Uterus (tissue), 4 donors: ENCODE measurements around the gene TTC3. TPM values are rescaled to one million over a fixed set of nuclear protein-coding genes. Genes with fewer than 3 reads are reported as not detected.

ENCODE experiments used
- DNase-seq, 2 donors: peaks; one replicate each; pipeline ENCODE4 v3.0.0-alpha.2; 2019 to 2020
- H3K27ac ChIP-seq, 2 donors: fragments of 200-600 bp; sonication (generic); 1 replicate in 1 of 2; 2 replicates in 1 of 2; pipeline ENCODE4 v1.5.1; 2016 to 2018
- H3K27me3 ChIP-seq, 2 donors: fragments of 200-600 bp; sonication (generic); one replicate each; pipeline ENCODE4 v1.5.1; 2018 to 2019; ENCODE audit warnings: control low read depth in 1 of 2
- H3K36me3 ChIP-seq, 2 donors: fragments of 200-600 bp; sonication (generic); one replicate each; pipeline ENCODE4 v1.5.1; 2019; ENCODE audit warnings: control low read depth in 1 of 2
- H3K4me1 ChIP-seq, 2 donors: fragments of 200-600 bp; sonication (generic); one replicate each; pipeline ENCODE4 v1.5.1; 2018 to 2019; ENCODE audit warnings: control low read depth in 1 of 2
- H3K4me3 ChIP-seq, 2 donors: fragments of 200-600 bp; sonication (generic); 1 replicate in 1 of 2; 2 replicates in 1 of 2; pipeline ENCODE4 v1.5.1; 2018 to 2019; ENCODE audit warnings: mild to moderate bottlenecking in 1 of 2
- H3K9me3 ChIP-seq, 2 donors: fragments of 200-600 bp; sonication (generic); one replicate each; pipeline ENCODE4 v1.5.1; 2019; ENCODE audit warnings: control low read depth in 1 of 2
- POLR2A ChIP-seq, 2 donors: fragments of 450-650 bp; IDR thresholded peaks; one replicate each; pipeline ENCODE4 v1.6.1; 2016; ENCODE audit warnings: antibody characterized with exemption in 2 of 2, mild to moderate bottlenecking in 1 of 2, moderate library complexity in 1 of 2
- intact Hi-C: fragments of 100-400 bp; cut with DNase I; formaldehyde crosslinking; loops from one replicate; pipeline ENCODE4 v1.15.1; 2023; ENCODE audit warnings: low total_unique reads
- total RNA-seq, 4 donors: library from RNA; depleted of rRNA in 3 of 4; stranded (reverse); fragments of >200 nt in 3 of 4; gene quantifications; one replicate each; pipeline versions ENCODE4 v1.1.0 to v1.2.4, GENCODE V29; 2014 to 2023
- TF ChIP-seq, protein P1 (sequence below), 4 experiments: fragments of 200-600 bp in 2 of 4; fragments of 450-650 bp in 2 of 4; sonication (generic) in 2 of 4; IDR thresholded peaks; one replicate each; pipeline ENCODE4 v1.5.1; 2016 to 2019; ENCODE audit warnings: antibody characterized with exemption in 4 of 4, mild to moderate bottlenecking in 2 of 4, moderate library complexity in 1 of 4
- donor health status: DM: yes; HTN: yes; CAD: no.

TTC3 gene
- total RNA-seq, 4 donors from 2014 or later, result 104 to 522 (median 193) TPM

DNA sequence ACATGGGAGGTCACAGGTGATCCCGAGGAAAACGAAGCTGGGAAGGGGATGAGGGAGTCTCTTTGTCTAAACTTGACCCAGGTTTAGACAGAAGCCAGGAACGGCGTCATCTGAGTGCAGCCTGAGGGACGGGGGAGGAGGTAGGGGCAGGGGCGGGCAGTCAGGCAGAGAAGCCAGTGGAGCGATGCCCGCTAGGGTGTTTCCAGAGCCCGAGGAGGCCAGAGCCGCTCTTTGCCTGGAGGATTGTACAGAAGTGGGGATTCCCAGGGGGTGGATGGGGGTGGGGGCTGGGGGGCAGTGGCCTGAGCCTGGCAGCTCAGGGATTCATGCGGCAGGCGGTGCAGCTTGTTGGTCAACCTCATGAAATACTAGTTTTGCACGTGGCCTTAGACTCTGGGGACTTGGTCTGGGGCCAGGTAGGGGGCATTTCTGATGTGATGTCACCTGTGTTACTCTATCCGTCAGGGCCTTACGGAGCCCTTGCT lies 135.7 kb downstream of the TTC3 start:
- DNase-seq, result no peak
- H3K9me3 ChIP-seq, result no peaks in the 10 kb centered on the region
- no peaks in the 10 kb centered on the region for H3K27me3 ChIP-seq
- intact Hi-C loops, result no loop called here
- no peaks in the 10 kb centered on the region for H3K36me3 ChIP-seq
- H3K4me1 ChIP-seq, result peaks cover 0 to 10% of the 10 kb centered on the region in 2 donors
- no peak overlapping the region for H3K4me3 ChIP-seq
- H3K27ac ChIP-seq, result no peak overlapping the region
- TF ChIP-seq, protein P1, sequence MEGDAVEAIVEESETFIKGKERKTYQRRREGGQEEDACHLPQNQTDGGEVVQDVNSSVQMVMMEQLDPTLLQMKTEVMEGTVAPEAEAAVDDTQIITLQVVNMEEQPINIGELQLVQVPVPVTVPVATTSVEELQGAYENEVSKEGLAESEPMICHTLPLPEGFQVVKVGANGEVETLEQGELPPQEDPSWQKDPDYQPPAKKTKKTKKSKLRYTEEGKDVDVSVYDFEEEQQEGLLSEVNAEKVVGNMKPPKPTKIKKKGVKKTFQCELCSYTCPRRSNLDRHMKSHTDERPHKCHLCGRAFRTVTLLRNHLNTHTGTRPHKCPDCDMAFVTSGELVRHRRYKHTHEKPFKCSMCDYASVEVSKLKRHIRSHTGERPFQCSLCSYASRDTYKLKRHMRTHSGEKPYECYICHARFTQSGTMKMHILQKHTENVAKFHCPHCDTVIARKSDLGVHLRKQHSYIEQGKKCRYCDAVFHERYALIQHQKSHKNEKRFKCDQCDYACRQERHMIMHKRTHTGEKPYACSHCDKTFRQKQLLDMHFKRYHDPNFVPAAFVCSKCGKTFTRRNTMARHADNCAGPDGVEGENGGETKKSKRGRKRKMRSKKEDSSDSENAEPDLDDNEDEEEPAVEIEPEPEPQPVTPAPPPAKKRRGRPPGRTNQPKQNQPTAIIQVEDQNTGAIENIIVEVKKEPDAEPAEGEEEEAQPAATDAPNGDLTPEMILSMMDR (IDR thresholded peaks at IDR 0.05), result no peak
- no peak for TF ChIP-seq POLR2A (IDR thresholded peaks at IDR 0.05)

DNA sequence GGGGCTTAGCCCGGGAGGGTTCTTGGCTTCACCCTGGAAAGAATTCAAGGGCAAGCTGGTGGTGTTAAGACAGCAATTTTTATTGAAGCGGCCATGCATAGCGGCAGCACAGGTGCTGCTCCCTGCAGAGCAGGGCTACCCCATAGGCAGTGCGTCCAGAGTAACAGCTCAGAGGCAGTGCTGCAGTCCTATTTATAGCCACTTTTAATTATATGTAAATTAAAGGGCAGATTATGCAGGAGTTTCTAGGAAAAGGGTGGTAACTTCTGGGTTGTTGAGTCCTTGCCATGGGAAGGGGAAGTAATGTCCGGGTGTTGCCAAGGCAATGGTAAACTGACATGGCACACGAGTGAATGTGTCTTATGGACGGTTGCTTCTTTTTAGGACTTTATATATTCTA lies 137.1 kb downstream of the TTC3 start:
- no peak for DNase-seq
- H3K36me3 ChIP-seq, result no peaks in the 10 kb centered on the region
- no peaks in the 10 kb centered on the region for H3K9me3 ChIP-seq
- TF ChIP-seq, protein P1 (IDR thresholded peaks at IDR 0.05), result no peak
- no peak for TF ChIP-seq POLR2A (IDR thresholded peaks at IDR 0.05)
- intact Hi-C loops, result no loop called here
- peaks cover 0 to 10% of the 10 kb centered on the region in 2 donors for H3K4me1 ChIP-seq
- H3K27me3 ChIP-seq, result no peaks in the 10 kb centered on the region
- H3K4me3 ChIP-seq, result no peak overlapping the region
- H3K27ac ChIP-seq, result no peak overlapping the region

DNA sequence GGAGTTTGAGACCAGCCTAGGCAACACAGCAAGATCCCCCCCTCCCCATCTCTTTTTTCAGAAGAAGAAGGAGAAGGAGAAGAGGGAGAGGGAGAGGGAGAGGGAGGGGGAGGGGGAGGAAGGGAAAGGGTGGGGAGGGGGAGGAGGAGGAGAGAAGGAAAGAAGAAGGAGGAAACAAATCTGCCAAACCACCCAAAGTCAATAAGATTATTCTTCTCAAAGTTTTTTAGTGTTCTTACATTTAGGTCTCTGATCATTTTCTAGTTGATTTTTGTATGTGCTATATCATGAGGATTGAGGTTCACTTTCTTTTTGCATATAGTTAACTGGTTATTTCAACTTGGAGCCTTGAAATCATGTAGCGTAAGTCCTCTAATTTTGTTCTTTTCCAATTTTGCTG lies 137.7 kb downstream of the TTC3 start:
- no peaks in the 10 kb centered on the region for H3K27me3 ChIP-seq
- DNase-seq, result no peak
- no peak overlapping the region for H3K27ac ChIP-seq
- no peaks in the 10 kb centered on the region for H3K9me3 ChIP-seq
- H3K36me3 ChIP-seq, result no peaks in the 10 kb centered on the region
- TF ChIP-seq, protein P1 (IDR thresholded peaks at IDR 0.05), result no peak
- TF ChIP-seq POLR2A (IDR thresholded peaks at IDR 0.05), result no peak
- H3K4me1 ChIP-seq, result peaks cover 0 to 10% of the 10 kb centered on the region in 2 donors
- intact Hi-C loops, result no loop called here
- no peak overlapping the region for H3K4me3 ChIP-seq

DNA sequence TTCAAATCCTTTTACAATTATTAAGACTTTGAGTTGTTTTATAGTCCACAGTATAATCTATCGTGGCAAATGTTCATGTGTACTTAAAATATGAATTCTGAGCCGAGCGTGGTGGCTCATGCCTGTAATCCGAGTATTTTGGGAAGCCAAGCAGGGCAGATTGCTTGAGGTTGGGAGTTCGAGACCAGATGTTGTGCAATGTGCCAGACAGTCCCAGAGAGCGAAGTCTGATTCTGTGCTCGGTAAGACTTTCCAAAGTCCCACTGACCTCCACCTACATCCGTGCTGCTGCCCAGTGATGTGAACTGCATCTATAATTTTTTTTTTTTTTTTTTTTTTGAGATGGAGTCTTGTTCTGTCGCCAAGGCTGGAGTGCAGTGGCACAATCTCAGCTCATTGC lies 141.9 kb downstream of the TTC3 start:
- no peak overlapping the region for H3K27ac ChIP-seq
- no peaks in the 10 kb centered on the region for H3K27me3 ChIP-seq
- no peak for DNase-seq
- no peaks in the 10 kb centered on the region for H3K4me1 ChIP-seq
- intact Hi-C loops, result no loop called here
- TF ChIP-seq, protein P1 (IDR thresholded peaks at IDR 0.05), result no peak
- no peak for TF ChIP-seq POLR2A (IDR thresholded peaks at IDR 0.05)
- H3K9me3 ChIP-seq, result no peaks in the 10 kb centered on the region
- H3K36me3 ChIP-seq, result no peaks in the 10 kb centered on the region
- no peak overlapping the region for H3K4me3 ChIP-seq

DNA sequence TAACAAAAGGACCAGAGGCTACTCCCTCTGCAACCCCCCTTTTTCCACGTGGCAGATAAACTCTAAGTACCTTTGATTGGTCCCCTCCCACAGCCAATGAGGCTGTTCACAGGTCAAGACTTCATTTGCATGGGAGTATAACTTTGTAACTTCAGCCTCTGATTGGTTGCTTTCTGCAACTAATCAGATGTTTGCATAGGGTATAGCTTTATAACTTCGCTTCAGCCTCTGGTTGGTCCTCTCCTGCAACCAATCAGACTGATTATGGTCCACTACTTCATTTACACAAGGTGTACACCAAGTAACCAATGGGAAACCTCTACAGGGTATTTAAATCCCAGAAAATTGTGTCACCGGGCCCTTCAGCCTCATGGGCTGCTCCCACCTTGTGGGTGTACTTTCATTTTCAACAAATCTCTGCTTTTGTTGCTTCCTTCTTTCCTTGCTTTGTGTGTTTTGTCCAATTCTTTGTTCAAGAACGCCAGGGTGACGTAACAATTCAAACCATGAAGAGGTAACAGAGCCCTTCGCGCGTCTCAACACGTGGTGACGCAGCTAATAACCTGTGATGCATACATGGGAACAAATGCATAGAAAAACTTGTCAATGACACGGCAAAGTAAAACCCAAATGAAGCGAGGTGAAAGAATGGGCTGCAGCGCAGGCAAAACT lies 146.8 kb downstream of the TTC3 start:
- TF ChIP-seq POLR2A (IDR thresholded peaks at IDR 0.05), result no peak
- TF ChIP-seq, protein P1 (IDR thresholded peaks at IDR 0.05), result no peak
- no peaks in the 10 kb centered on the region for H3K36me3 ChIP-seq
- peak overlapping the region; percentile 80 to 90 for H3K27ac ChIP-seq
- H3K4me3 ChIP-seq, result peak overlapping the region; percentile 69 to 72
- intact Hi-C loops, result no loop called here
- no peak for DNase-seq
- H3K4me1 ChIP-seq, result no peaks in the 10 kb centered on the region
- no peaks in the 10 kb centered on the region for H3K27me3 ChIP-seq
- no peaks in the 10 kb centered on the region for H3K9me3 ChIP-seq
